NCI-H2107 treated with DMSO at 0.1 percent for 48 hours (cell line): ENCODE data around the gene SH3TC1.

Experiments used
- DNase-seq: peaks from one replicate; lab custom pipeline; 2025; ENCODE audit not compliant: unreplicated experiment; lab: John Stamatoyannopoulos, UW

SH3TC1 gene

DNA sequence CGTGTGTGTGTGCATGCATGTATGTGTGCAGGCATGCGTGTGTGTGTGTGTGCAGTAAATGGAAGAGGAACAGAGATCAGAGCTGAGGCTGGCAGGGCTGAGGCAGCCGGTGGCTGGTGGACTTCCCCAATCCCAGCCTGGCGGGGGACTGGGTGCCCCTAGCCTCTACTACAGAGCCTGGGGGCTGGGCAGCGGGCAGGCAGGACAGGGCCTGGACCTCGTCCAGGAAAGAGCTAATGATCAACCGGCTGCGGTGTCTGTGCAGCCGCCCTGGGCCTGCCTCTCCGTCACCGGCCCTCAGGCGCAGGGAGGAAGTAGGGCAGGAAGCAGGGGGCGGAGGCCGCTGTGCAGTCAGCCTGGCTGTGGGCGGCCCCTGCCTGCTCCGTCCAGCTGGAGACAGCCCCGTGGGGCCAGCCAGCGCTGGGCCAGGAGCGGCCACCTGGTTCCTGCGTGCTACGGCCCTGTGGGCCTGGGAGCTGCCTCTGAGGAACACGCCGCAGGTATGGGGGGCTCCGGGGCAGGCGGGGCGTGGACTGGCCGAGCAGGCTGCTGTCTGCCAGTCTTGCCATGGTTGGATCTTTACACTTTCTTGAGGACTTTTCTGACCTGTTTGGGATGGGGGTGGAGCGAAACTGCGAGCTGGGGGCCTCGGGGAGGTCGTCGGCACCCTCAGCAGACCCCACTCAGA is at the start of gene SH3TC1:
Gene SH3TC1 (plus strand): TSS at position 385 of the 688 bp plus-strand sequence. CDS start 5,905 bp downstream, outside the sequence.
- DNase-seq = no peak

DNA sequence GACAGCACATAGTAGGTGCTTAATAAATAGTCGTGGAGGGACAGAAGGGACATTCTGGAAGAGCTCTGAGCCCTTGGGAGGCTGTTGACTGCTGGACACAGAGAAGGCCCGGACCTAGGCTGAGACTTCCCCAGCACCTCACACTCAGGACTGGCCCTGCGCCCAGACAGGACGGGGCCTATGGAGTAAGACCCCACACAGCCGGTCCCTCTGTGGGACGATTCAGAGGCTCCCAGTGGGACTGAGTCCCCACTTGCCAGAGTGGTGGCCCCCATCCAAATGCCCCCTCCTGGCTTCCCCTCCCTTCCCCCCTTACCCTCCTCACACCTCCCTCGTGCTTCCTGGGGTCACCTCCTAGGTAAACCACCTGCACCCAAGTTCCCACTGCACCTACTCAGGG is 49.4 kb upstream of the SH3TC1 start:
- DNase-seq = no peak

DNA sequence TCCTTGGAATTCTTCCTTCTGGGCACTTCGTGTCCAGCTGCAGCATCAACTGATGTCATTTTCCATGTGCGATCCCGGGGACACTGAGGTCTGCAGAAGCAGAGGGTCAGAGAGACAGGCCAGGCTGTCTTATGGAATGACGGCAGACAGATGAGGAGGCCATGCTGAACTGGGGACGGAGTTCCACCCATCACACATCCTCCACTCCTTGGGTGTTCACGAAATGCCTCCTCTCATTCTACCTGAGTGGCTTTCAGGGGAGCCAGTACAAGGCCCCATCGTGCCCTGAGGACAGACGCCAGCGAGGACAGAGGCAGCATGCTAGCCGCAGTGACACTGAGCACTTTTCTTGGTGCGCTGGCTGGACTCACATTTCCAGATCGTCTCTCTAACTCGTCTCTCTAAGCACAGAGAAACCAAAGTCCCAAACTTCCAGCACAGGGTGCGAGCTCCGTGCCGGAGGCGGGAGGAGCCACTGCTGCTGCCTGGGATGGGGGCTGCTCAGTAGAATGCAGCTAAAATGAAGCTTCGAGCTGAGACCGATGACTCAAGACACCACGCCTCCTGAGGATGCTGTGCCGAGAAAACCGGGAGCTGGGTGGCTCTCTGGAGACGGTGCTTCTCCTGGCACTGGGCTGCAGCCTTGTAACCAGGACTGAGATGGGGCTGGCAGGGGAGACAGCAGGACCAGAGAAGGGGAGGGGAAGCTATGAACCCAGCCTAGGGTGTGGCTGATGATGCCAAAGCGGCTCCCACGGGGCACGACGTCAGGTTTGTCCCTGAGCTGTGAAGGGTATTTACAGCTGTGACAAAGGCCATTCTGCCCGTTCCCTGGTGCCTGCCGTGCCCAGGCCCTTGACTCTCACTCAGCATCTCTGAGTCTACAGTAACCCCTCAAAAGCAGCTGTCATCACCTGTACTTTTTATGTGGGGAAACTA is 48.7 kb upstream of the SH3TC1 start:
- DNase-seq = no peak

DNA sequence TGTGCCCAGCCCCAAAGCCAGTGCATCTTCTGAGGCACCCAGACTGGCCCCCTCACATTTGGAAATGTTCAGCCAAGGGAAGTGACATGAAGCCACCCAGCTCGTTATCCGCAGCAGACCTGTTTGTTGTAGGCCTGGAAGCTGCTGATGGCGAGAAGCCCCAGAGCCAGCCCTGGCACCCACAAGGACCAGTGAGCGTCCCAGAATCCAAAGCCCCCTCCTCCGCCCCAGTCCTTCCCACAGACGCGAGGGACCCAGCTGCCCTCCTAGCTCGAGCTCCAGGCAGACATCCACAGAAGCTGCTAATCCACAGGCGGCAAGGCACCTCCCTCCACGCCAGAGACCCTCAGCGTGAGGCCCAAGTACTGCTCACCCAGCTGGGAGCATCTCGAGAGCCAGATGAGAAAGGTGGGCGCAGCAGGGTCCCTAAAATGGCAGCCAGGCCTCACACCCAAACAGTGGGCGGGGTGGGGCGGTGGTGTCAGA is 47.9 kb upstream of the SH3TC1 start:
- DNase-seq = no peak

DNA sequence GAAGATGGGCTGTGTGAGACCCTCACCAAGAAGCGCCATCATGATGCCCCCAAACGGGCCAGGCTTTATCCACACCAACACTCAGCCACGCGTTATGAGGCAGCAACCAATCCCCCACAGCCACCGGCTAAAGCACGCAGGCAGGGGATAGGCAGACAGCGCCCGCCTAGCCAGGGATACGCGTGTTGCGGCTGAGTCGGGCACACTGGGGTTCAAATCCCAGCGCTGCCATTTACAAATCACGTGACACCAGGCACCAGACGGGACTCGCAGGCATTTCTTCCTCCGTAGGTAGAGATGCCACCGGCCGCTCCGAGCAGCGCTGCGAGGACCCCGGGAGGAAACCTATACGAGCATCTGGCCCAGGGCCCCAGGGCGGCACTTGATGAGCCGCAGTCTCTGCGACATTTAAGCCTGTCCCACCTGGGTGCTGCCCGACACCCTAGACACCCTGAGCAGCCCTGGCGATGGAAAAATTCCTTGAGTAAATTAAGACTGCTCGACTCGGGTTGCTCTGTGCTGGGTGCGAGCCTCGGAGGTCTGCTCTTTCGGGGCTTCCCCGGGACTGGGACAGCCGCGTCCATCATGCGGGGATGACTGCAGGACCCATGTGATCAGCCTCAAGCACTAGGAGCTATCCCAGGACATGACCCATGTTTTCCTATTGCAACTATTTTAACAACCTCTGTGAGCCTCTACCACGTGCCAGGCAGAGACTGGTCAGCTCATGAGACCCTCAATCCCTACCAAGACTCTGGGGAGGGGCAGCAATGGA is 46.8 kb upstream of the SH3TC1 start:
- DNase-seq = no peak

DNA sequence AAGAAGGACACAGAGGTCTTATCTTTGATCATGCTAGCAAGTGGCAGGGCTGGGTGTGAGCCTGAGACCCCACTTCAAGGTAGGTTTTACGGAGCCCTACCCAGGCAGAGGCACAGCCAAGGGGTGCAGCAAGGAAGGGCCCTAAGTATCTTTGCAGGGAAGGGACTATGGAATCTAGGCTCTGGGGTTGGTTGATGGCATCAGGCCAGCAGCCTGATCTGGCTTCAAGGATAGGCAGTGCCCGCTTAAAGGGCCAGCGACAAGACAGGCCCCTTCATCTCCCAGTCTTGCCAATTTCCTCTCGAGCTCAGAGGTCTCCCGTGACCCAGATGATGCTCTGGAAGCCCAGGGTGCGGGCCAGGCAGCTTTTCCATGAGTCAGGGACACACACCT is 46.2 kb upstream of the SH3TC1 start:
- DNase-seq = no peak

DNA sequence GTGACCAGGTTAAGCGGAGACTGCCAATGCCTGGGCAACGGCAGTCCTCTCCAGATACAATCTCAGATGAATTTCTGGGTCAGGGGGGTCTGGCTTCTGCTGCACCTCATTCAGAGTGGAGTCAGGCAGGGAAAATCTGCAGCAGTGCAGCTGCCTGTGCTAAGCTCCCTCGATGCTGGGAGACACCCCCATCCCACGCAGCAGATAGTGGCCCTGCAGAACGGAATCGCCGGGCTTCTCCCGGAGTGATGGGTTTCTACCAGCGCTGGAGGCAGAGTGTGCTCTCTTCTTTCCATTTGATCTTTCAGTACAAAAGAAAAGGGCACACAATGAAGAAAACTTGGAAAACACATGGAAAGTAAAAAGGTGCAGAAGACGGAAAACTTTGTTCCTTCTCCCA is 45.6 kb upstream of the SH3TC1 start:
- DNase-seq = no peak

DNA sequence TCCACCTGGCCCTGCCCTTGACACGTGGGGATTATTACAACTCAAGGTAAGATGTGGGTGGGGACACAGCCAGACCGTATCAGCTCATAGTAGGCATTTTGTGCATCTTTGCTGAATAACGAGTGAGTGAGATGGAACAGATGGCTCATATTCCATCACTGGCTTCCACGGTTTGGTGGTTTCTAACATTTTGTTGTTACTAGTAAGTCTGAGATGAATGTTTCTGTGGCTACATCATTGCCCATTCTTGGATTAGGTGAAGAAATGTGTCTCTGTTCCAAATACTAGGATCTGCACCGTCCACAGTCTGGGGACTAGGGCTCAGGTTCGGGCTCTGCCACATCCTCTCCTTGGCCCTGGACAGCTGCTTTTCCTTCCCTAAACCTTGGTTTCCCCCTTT is 44.0 kb upstream of the SH3TC1 start:
- no peak for DNase-seq

DNA sequence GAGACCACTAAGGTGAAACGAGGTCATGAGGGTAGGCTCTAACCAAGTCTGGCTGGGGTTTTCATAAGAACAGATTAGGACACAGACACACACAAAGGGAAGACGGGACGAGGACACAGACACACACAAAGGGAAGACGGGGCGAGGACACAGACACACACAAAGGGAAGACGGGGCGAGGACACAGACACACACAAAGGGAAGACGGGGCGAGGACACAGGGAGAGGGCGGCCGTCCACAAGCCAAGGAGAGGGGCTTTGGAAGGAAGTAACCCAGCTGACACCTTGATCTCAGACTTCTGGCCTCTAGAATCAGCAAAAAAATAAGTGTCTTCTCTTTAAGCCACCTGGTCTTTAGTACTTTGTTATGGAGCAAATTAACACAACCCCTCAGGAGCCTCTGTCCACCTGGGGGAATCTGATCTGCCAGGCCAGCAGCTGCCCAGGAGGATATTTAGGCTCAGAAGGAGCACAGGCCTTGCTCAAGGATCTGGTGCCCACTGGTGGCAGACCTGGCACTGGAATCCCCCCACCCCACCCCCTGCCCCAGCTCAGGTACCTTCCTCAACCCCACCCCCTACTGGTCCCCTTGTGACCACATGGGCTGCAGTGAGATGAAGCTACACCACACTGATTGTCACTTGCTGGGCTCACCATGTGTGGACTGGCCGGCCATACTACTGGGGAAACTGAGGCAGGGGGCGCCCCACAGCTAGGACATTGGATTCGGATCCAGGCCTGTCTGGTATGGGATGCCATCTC is 43.2 kb upstream of the SH3TC1 start:
- no peak for DNase-seq

DNA sequence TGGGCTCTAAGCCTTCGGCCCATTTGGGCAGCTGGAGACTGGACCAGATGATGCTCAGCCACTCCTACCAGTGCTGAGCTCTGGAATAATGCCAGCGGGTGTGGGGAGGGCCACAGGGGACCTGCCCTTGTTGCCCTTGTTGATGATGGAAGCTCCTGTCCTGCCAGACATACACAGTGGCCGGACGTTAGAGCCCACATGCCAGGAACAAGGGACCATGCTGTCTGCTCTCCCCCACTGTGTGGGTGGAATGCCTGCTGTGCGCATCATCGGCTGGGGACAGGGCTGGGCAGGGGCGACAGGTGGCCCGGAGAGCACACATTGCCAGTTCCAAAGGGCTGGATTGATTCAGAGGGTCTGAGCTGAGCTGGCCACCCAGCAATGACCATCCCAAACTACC is 42.5 kb upstream of the SH3TC1 start:
- DNase-seq = no peak

DNA sequence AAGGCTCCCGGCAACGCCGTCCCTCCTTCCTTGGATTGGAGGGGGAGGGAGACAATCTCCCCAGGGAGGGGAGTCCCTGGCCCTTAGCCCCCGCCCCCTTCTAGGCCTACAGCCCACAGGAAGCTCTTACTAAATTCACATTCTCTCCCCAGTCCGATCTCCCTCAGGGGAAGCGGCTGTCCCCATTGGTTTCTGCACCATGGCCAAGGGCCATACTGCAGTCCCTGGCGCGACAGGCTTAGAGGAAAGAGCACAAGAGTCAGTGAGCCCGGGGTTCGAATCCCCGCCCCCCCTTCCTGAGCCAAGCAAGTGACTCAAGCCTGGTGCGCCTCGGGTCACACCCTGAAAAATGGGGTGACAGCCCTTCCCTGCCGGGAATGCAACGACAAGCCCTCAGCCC is 41.6 kb upstream of the SH3TC1 start:
- DNase-seq = no peak

DNA sequence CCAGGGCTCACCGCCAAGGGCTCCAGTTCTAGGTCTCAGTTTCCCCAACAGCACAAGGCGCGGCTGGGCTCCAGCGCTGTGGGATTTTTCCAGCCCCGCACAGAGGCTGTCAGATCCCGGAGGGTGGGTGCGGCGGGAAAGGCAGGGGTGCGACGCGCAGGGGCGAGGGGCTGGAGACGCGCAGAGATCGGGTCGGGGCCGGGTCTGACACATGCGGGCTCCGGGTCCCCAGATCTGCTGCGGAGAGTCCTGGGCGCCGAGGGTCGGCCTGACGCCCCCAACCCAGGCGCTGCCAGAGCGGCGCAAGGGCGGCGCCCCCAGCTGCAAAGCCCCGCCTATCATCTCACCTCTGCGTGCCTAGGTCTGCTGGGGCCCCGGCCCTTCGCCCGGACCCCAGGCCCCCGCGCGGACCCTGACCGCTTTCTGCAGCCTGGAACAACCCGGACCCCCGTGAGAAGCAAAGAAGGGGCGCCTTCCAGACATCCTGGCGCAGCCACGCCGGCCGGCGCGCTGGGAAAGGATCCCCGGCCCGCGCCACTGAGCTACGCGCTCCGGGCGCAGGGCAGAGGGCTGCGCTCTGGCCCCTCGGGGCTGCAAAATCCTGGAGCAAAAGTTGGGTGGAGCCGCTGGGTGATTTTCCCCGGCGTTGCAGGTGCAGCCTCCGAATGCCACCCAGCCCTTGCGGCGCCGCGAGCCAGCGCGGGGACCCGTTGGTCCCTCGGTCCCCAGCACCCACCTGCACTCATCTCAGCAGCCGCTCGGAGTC is 41.0 kb upstream of the SH3TC1 start:
- DNase-seq = no peak

DNA sequence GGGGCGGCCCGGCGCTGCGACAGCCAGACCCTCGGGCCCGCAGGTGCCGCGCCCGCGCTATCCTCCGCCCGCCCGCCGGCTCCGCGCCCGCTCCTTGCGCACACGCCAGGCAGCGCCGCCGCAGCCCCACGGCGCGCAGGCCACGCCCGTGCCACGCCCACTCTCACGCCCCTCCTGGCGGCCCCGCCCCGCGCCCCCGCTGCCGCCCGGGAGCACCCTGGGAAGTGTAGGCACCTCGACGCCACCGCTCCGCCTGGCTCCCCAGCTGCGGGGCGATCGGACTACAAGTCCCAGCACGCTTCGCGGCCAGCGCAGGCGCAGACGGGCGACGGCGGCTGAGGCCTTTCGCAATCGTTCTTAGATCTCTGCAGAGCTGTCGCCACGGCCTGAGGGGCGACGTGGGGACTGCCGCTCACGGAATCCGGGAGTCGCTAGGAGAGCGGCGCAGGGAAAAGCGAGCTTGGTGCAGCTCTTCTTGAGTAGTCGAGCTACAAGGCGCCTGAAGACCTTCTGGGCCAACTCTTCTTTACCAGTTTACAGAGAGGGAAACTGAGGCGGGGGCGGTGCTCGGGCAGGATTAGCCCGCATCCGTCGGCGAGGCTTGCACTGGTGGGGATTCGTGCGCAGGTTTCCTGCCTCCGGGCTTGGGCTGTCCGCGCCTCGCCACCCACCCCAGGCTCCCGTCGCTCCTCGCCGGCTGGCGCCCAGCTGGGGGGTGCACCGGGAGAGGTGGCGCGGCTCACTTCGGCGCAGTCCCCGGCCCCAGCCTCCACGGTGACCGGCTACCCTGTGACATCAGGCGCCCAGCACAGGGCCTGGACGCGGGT is 40.2 kb upstream of the SH3TC1 start, which contains the start of gene ABLIM2:
Gene ABLIM2 (minus strand): TSS at position 104 of the 827 bp plus-strand sequence. CDS start 124 bp downstream, outside the sequence.
- peak; percentile 35 for DNase-seq

DNA sequence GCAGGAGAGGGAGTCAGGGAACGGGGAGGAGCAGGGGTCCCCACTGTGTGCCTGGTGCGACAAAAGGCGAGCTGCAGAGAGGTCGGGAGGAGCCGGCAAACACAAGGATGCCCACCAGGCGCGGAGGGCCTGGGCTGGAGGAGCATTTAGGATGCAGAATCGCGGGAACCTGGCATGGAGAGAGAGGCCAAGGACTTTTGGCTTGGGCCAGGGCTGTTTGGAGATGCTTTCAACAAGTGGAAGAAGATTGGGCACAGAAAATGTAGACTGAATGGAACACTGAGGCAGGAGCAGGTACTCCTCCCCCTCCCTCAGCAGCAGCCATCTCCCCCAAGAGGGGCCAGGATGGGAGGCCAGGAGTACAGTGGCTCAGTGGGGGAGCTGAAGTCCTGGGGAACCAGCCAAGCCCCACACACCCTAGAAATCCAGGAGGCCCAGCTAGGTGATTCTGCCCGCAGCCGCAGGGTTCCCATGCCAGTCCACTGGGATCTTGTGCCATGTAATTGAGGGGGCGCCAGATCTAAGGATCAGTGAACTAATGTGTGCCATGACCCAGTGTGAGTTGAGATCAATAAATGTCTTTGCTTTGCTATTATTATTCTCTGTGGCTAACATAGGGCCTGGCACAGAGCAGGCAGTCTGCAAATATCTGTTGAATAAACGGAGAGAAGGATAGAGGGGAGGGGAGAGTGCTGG is 39.4 kb upstream of the SH3TC1 start:
- DNase-seq = no peak

DNA sequence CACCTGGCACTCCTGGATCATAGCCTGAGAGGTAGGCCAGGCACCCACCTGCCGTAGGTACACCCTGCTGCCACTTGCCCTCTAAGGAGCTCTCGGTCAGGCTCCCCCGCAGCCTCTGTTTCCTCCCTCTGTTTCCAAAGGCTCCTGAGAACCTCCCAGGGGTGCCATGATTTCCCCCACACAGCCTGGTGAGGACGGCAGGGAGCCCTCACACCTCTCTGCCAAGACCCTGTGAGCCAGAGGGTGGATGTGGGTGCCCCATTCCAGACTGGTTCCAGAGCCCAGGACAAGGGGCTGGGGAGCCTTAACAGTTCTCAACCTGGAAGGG is 38.9 kb upstream of the SH3TC1 start:
- DNase-seq = no peak

DNA sequence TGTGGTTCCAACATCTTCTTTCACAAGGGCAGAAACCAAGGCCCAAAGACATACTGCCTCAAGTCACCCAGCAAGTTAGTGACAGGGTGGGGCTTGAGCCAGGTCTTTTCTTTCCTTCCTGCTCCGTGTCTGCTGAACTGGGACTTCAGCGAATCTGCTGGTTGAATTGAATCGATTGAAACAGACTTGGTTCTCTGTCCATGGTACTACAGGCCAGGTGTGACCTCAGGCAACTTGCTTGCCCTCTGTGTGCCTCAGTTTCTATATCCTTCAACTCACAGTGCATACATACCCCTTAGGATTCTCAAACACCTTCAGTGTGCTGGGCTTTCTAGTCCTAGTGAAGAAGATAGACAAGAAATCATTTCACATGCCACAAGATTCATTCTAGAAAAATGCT is 38.5 kb upstream of the SH3TC1 start:
- no peak for DNase-seq

DNA sequence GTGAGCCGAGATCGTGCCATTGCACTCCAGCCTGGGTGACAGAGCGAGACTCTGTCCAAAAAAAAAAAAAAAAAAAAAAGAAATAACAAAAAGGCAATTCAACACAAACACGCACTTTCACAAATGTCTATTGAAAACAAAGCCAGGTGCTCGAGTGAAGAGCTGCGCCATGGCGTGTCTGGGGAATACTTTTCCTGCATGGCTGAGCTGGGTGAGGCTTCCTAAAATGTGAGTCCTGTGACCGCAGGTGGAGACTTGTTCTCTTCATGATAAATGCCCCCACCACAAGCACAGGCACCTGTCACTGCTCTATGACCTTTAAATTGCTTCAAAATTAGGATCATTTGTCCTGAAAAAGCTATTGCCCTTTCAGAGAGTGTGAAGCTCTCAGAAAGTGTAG is 36.5 kb upstream of the SH3TC1 start:
- peak; percentile 79 for DNase-seq

DNA sequence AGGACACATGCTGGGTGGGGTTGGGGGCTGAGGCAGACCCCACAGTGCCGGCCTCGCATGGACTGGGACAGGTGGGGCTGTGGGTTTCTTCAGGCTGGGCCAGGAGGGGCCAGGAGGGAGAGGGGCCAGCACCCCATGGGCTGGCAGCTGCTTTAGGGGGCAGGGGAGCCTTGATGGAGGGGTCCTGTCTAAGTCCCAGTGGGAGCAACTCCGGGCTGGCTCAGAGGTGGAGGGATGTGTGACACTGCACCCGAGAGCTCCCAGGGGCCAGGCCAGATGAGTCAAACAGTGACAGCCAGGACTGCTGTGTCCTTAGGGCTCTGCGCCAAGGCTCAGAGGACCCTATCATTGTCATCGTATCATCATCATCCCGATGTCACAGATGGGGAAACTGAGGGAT is 36.1 kb upstream of the SH3TC1 start:
- DNase-seq = no peak
